Measurements from ENCODE around the gene AMACR.

GRCh38 chr5:33966805-33967204 lies 41.0 kb downstream of the AMACR start:
- TF ChIP-seq CTCF (IDR thresholded peaks at IDR 0.05) (no peak), POLR2A (IDR thresholded peaks at IDR 0.05) (no peak)

All from esophagus squamous epithelium (tissue), 4 donors.